GM12874 (cell line): ENCODE data around the gene PCDHGC4.

Source experiments
- TF ChIP-seq, protein P1 (sequence below): IDR thresholded peaks from 2 replicates; pipeline ENCODE4 v1.5.1; 2011; ENCODE audit warnings: low read depth, mild to moderate bottlenecking, control low read depth, low read length, moderate library complexity; ENCODE audit not compliant: insufficient read depth

PCDHGC4 gene

DNA sequence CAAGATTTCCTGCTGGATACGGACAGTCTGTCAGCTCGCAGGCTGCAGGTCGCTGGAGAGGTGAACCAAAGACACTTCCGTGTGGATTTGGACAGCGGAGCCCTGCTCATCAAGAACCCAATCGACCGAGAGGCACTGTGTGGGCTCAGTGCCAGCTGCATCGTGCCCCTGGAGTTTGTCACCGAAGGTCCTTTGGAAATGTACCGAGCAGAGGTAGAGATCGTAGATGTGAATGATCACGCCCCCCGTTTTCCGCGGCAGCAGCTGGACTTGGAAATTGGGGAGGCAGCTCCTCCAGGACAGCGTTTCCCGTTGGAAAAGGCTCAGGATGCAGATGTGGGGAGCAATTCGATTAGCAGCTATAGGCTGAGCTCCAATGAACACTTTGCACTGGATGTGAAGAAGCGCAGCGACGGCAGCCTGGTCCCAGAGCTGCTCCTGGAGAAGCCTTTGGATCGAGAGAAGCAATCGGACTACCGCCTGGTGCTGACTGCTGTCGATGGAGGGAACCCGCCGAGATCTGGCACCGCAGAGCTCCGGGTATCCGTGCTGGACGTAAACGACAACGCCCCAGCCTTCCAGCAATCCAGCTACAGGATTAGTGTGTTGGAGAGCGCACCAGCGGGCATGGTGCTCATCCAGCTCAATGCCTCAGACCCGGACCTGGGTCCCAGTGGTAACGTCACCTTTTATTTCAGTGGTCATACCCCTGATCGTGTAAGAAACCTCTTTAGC is 658 bp downstream of the PCDHGC4 start:
- TF ChIP-seq, protein P1, sequence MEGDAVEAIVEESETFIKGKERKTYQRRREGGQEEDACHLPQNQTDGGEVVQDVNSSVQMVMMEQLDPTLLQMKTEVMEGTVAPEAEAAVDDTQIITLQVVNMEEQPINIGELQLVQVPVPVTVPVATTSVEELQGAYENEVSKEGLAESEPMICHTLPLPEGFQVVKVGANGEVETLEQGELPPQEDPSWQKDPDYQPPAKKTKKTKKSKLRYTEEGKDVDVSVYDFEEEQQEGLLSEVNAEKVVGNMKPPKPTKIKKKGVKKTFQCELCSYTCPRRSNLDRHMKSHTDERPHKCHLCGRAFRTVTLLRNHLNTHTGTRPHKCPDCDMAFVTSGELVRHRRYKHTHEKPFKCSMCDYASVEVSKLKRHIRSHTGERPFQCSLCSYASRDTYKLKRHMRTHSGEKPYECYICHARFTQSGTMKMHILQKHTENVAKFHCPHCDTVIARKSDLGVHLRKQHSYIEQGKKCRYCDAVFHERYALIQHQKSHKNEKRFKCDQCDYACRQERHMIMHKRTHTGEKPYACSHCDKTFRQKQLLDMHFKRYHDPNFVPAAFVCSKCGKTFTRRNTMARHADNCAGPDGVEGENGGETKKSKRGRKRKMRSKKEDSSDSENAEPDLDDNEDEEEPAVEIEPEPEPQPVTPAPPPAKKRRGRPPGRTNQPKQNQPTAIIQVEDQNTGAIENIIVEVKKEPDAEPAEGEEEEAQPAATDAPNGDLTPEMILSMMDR, result no peak

DNA sequence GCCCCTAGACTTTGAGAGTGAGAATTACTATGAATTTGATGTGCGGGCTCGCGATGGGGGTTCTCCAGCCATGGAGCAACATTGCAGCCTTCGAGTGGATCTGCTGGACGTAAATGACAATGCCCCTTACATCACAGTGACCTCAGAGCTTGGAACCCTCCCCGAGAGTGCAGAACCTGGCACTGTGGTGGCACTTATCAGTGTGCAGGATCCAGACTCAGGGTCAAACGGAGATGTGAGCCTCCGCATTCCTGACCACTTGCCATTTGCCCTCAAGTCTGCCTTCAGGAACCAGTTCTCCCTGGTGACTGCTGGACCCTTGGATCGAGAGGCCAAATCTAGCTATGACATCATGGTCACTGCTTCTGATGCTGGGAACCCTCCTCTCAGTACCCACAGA is 1.3 kb downstream of the PCDHGC4 start:
- TF ChIP-seq, protein P1, result no peak

DNA sequence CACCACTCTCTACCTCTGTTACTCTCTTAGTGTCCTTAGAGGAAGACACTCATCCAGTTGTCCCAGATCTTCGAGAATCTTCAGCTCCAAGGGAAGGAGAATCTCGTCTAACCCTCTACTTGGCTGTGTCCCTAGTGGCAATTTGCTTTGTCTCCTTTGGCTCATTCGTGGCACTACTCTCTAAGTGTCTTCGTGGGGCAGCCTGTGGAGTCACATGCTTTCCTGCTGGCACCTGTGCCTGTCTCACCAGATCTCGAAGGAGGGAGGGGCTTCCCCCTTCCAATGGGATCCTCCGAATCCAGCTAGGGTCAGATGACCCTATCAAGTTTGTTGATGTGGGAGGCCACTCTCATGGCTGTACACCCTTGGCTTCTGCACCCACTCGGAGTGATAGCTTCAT is 2.3 kb downstream of the PCDHGC4 start:
- TF ChIP-seq, protein P1, result no peak

DNA sequence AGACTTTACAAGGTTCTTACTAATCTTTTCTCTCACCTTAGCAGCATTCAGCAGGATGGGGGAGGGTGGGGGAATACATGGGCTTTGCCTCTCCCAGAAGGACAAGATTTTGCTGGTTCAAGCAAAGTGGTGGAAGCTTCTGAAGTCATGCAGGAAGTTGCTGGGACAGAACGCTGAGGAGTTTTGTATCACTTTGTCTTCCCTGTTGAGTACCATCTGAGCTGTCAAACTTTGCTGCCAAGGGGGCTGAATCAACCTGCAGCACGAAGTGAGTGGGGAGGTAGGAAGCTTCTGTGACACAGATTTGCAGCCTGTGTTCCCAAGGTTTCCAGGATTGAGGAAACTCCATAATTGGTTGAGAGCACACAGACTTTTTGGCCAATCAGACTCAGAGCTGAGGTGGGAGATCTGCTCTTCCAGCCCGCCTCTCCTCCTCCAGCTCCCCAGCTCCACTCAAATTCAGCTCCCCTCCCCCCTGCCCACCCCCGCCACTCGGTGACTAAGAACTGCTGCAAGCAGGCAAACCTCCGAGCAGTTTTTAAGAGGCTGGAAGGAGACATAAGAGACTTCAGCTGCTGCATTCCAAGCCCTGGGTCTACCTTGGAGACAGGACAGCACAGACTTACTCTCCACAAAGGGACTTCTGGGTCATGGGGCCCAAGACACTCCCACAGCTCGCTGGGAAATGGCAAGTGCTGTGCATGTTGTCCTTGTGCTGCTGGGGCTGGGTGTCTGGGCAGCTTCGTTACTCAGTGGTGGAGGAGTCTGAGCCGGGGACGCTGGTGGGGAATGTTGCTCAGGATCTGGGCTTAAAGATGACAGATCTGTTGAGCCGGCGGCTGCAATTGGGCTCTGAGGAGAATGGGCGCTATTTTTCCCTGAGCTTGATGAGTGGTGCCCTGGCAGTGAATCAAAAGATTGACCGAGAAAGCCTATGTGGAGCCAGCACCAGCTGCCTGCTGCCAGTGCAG is 4.0 kb downstream of the PCDHGC4 start, which contains the start of gene PCDHGC5:
Gene PCDHGC5 (plus strand): TSS at position 491 of the 971 bp plus-strand sequence. CDS start 160 bp downstream, at position 651.
- TF ChIP-seq, protein P1, result no peak

DNA sequence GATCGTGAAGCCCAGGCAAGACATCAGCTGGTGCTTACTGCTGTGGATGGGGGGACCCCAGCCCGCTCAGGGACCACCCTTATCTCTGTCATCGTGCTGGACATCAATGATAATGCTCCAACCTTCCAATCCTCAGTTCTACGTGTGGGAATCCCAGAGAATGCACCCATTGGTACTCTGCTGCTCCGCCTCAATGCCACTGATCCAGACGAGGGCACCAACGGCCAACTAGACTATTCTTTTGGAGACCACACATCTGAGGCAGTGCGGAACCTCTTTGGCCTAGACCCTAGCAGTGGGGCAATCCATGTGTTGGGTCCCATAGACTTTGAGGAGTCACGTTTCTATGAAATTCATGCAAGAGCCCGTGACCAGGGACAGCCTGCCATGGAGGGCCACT is 5.0 kb downstream of the PCDHGC4 start:
- TF ChIP-seq, protein P1, result no peak

DNA sequence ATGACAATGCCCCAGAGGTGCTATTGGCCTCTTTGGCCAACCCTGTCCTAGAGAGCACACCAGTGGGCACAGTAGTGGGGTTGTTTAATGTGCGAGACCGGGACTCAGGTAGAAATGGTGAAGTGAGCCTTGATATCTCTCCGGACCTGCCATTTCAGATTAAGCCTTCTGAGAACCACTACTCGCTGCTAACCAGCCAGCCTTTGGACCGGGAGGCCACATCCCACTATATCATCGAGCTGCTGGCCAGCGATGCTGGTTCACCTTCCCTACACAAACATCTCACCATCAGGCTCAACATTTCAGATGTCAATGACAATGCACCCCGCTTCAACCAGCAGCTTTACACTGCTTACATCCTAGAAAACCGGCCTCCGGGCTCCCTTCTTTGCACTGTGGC is 5.4 kb downstream of the PCDHGC4 start:
- TF ChIP-seq, protein P1, result no peak

DNA sequence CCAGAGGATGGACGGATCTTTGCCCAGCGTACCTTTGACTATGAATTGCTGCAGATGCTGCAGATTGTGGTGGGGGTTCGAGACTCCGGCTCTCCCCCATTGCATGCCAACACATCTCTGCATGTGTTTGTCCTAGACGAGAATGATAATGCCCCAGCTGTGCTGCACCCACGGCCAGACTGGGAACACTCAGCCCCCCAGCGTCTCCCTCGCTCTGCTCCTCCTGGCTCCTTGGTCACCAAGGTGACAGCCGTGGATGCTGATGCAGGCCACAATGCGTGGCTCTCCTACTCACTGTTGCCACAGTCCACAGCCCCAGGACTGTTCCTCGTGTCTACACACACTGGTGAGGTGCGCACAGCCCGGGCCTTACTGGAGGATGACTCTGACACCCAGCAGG is 5.9 kb downstream of the PCDHGC4 start:
- TF ChIP-seq, protein P1, result no peak
